Mucosa of descending colon (tissue), 3 donors: Measurements from ENCODE around the gene ZFP36L1. TPM values are rescaled to one million over a fixed set of nuclear protein-coding genes. Genes with fewer than 3 reads are reported as not detected.

ENCODE experiments used
- ATAC-seq: fragments of 200-7000 bp; cut with Tn5 transposase; one replicate; pipeline ENCODE4 v1.9.1; 2020; ENCODE audit warnings: mild to moderate bottlenecking, moderate library complexity
- DNase-seq, 3 donors: peaks; one replicate each; pipeline ENCODE4 v3.0.0-alpha.2; 2020
- H3K36me3 ChIP-seq: fragments of 200-600 bp; one replicate; pipeline ENCODE4 v1.8.0; 2021; ENCODE audit warnings: low read depth, mild to moderate bottlenecking
- H3K4me1 ChIP-seq: fragments of 200-600 bp; one replicate; pipeline ENCODE4 v1.8.0; 2021; ENCODE audit warnings: low read depth, mild to moderate bottlenecking
- H3K4me3 ChIP-seq: fragments of 200-600 bp; one replicate; pipeline ENCODE4 v1.8.0; 2021; ENCODE audit warnings: mild to moderate bottlenecking
- H3K9me3 ChIP-seq: fragments of 200-600 bp; one replicate; pipeline ENCODE4 v1.8.0; 2021; ENCODE audit warnings: mild to moderate bottlenecking
- intact Hi-C, 2 donors: fragments of 100-400 bp; cut with DNase I in 1 of 2; cut with micrococcal nuclease in 1 of 2; formaldehyde crosslinking; loops; one replicate each; pipeline versions ENCODE4 v1.11.0 to v1.11.1; 2022; cut with DNase I, micrococcal nuclease
- total RNA-seq, 3 donors: library from RNA; stranded (reverse); fragmentation: NEBNext Ultra II Directional in 2 of 3; extraction: Animal tissue kit (Norgen Biotek cat#: 25700) in 2 of 3; gene quantifications; one replicate each; pipeline versions ENCODE4 v1.2.1 to v1.2.4, GENCODE V29; 2021 to 2023
- TF ChIP-seq, protein P1 (sequence below): fragments of 200-600 bp; IDR thresholded peaks from one replicate; pipeline ENCODE4 v1.8.0; 2022; ENCODE audit warnings: antibody characterized with exemption, mild to moderate bottlenecking
- donor health status: DM: no; HTN: no; CAD: no; lungs with moderate emphysema.
- donor health status: DM: no; HTN: no; CAD: no.
- donor health status: DM: no; HTN: yes; CAD: no.

Gene ZFP36L1
- total RNA-seq, 3 donors from 2014 or later = 79.8 to 472 (median 103) TPM

DNA sequence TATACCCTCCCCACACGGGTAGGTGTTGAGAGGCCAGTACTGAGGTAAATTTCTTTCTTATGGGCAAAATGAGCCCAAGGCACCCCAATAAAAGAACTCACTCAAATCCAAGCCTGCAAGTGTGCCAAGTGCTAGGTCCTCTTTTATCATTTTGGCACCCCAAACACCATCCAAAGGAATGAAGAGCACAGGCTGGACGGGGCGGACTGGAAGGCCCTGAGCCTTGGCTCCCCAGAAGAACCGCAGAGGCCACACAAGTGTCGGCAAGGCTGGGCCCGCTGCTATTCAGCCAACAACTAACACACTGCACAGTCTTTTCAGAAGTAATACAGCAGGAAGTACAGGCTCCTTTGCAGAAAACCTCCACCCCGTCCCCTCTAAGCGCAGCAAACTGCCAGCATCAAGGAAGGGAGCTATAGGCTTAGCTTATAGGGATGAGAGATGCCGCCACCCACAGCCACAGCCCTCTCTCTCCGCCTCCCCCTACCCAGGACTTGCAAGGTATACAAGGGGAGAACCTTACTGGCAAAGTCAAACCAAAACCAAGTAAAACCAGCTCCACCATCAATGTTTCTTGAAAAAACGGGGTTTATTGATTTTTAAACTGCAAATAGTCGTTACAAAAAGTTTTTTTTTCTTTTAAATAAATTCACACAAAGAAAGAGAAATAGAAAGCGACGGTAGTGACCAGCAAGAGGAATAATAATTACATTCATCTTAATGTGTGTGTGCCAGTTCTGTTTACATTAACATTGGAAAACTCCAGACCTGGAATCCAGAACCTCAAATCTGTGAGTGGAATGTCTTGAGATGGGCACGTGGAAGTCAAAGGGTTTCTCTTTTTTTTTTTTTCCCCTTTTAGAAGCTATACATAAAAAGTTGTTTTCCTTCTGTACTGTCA lies 5.5 kb downstream of the ZFP36L1 start:
- intact Hi-C loops = no loop called here
- Histone ChIP-seq H3K9me3 (no peaks in the 10 kb centered on the region), H3K4me1 (peaks cover 40% of the 10 kb centered on the region), H3K4me3 (no peak overlapping the region), H3K36me3 (no peaks in the 10 kb centered on the region)
- ATAC-seq (no peak), DNase-seq (peak in 1 of 3 donors; percentile 64)
- TF ChIP-seq, protein P1, sequence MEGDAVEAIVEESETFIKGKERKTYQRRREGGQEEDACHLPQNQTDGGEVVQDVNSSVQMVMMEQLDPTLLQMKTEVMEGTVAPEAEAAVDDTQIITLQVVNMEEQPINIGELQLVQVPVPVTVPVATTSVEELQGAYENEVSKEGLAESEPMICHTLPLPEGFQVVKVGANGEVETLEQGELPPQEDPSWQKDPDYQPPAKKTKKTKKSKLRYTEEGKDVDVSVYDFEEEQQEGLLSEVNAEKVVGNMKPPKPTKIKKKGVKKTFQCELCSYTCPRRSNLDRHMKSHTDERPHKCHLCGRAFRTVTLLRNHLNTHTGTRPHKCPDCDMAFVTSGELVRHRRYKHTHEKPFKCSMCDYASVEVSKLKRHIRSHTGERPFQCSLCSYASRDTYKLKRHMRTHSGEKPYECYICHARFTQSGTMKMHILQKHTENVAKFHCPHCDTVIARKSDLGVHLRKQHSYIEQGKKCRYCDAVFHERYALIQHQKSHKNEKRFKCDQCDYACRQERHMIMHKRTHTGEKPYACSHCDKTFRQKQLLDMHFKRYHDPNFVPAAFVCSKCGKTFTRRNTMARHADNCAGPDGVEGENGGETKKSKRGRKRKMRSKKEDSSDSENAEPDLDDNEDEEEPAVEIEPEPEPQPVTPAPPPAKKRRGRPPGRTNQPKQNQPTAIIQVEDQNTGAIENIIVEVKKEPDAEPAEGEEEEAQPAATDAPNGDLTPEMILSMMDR = no peak

DNA sequence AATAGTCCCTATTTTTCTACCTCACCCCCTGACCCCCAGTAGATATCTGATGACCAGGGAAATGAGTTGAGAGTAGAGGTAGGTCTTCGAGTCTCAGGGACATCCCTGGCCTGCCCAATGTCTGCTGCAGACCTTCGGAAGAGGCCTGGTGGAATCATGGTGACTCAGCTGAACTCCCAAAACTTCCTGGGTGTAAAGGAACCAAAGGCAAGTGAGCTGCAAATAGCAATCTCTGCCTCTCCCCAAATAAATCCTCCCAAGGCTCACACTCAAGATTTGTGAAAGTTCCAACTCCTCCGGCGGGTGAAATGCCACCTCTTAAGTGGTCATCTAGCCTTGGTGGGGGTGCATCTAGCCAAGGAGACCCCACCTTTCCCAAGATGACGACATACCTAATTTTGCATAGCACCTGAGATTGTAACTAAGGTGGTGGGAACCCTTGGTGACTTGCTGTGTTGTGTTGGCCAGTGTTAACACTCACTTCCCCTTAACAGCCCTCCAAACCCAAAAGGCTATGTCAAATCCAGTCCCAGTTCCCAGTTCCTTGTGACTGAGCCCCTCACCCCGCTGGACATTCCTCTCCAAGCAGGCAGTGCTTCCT lies 6.3 kb downstream of the ZFP36L1 start:
- TF ChIP-seq, protein P1 = no peak
- no peak for ATAC-seq
- H3K9me3 ChIP-seq = no peaks in the 10 kb centered on the region
- H3K36me3 ChIP-seq = no peaks in the 10 kb centered on the region
- intact Hi-C loops = no loop called here
- peaks cover 47% of the 10 kb centered on the region for H3K4me1 ChIP-seq
- H3K4me3 ChIP-seq = no peak overlapping the region
- DNase-seq = no peak

DNA sequence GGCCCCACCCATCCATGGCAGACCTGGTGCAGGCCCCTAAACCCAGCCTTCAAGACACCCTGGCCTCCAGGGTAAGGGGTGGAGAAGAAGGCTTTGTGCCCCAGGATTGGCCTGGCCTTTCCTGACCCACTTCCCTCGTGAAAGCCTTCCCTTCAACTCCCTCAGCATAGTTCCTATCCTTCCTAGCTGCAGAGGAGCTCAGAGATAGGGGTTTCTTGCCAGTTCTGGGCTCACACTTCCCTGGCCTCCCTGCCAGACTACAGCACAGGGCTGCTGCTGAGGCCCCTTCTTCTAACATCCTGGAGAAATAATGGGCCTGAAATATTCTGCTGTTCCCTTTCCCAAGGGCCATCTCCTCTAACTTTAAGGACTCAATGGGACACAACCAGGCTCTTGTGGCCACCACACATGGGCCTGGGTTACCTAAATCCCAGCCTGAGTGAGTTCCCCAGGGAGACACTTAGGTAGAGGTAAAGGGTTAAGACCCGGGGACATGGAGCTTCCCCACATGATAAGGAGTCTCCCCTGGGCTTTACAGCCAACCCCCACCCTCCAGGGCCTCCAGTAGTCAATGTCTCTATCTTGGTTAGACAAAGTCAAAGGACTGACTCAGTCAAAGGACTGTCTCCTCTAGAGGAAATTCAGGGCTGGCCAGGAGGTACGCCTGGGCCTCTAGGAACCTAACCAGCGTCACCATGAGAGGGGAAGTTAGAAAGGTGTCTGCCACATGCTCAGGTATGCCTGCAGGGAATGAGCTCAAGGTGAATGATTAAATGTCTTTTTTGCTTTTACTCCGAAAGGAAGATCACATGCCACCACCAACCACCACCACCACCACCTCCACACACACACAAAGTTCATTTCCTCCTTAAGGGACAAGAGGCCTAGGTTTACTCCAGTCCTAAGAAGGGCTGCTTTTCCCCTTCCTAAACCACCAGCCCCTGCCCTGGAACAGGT lies 7.1 kb downstream of the ZFP36L1 start:
- no peak overlapping the region for H3K4me3 ChIP-seq
- no peak for ATAC-seq
- intact Hi-C loops = no loop called here
- H3K36me3 ChIP-seq = no peaks in the 10 kb centered on the region
- peak in 1 of 3 donors; percentile 48 for DNase-seq
- peaks cover 55% of the 10 kb centered on the region for H3K4me1 ChIP-seq
- no peaks in the 10 kb centered on the region for H3K9me3 ChIP-seq
- TF ChIP-seq, protein P1 = no peak

DNA sequence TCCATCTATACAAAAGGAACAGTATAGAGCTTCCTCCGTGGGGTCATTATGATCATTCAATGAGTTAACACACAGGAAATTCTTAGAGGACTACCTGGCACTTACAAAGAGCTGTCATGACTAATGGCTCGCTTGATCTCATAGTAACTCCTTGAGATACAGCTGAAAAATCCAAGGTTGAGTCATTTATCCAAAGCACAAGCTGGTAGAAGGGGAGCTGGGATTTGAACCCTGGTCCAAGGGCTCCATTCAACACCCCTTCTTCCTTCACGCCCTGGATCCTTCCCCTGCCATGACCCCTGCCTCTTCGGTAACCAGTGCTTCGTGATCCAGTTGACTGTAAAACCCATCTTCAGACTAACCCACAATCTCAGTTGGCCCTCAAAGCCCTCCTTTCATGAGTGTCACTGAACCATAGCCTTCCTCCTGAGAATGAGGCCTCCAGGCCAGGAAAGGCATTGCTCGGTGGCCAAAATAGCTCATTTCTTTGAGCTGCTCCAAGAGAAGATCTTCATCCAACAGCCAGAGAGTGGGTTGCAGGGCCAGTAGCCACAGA lies 7.8 kb downstream of the ZFP36L1 start:
- H3K4me3 ChIP-seq = no peak overlapping the region
- no peak for ATAC-seq
- no peaks in the 10 kb centered on the region for H3K36me3 ChIP-seq
- peaks cover 61% of the 10 kb centered on the region for H3K4me1 ChIP-seq
- no peaks in the 10 kb centered on the region for H3K9me3 ChIP-seq
- intact Hi-C loops = loop anchor here in 1 of 2 donors (5.0 kb wide), 1 partner anchor 63 kb away; no protein-coding TSS in a partner anchor
- TF ChIP-seq, protein P1 = no peak
- DNase-seq = no peak
